Panc1 (cell line): ENCODE measurements around the gene SBK1.

Source experiments
- POLR2AphosphoS5 ChIP-seq: IDR thresholded peaks from 2 replicates; pipeline ENCODE4 v1.6.1; 2012; ENCODE audit warnings: mild to moderate bottlenecking, low read depth, low read length, moderate library complexity
- SIN3A ChIP-seq: IDR thresholded peaks from 2 replicates; pipeline ENCODE4 v1.6.1; 2012; ENCODE audit warnings: low read depth, mild to moderate bottlenecking, low read length, moderate library complexity, borderline replicate concordance; ENCODE audit not compliant: insufficient read depth
- TF ChIP-seq, protein P1 (sequence below): fragments of 450-650 bp; IDR thresholded peaks from 2 replicates; pipeline ENCODE4 v1.5.1; 2017; ENCODE audit warnings: mild to moderate bottlenecking
- TF ChIP-seq, protein P2 (sequence below), 2 experiments: IDR thresholded peaks; 2 replicates each; pipeline ENCODE4 v1.6.1; 2011 to 2012; ENCODE audit warnings: low read depth in 2 of 2, control low read depth in 1 of 2, low read length in 1 of 2, mild to moderate bottlenecking in 1 of 2, moderate library complexity in 1 of 2; ENCODE audit not compliant: insufficient read depth in 1 of 2

DNA sequence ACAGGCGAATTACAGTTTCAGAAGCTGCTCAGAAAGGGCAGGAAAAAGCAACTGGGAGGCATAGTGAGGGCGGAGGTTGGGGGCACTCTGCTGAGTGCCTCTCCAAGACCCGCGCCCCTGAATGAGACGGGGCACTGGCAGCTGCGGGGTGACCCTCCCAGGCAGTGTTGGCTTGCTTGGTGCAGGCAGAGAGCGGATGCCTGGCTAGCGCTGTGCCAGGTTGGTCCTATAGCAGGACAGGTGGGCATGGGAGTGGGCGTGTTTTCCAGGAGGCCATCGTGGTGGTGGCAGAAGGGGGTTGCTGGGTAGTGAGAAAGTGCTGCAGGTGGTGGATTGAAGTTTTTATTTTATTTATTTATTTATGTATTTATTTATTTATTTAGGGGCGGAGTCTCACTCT is 16.0 kb upstream of the SBK1 start:
- TF ChIP-seq, protein P1, sequence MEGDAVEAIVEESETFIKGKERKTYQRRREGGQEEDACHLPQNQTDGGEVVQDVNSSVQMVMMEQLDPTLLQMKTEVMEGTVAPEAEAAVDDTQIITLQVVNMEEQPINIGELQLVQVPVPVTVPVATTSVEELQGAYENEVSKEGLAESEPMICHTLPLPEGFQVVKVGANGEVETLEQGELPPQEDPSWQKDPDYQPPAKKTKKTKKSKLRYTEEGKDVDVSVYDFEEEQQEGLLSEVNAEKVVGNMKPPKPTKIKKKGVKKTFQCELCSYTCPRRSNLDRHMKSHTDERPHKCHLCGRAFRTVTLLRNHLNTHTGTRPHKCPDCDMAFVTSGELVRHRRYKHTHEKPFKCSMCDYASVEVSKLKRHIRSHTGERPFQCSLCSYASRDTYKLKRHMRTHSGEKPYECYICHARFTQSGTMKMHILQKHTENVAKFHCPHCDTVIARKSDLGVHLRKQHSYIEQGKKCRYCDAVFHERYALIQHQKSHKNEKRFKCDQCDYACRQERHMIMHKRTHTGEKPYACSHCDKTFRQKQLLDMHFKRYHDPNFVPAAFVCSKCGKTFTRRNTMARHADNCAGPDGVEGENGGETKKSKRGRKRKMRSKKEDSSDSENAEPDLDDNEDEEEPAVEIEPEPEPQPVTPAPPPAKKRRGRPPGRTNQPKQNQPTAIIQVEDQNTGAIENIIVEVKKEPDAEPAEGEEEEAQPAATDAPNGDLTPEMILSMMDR = no peak
- TF ChIP-seq POLR2AphosphoS5 (no peak), SIN3A (no peak)
- TF ChIP-seq, protein P2, sequence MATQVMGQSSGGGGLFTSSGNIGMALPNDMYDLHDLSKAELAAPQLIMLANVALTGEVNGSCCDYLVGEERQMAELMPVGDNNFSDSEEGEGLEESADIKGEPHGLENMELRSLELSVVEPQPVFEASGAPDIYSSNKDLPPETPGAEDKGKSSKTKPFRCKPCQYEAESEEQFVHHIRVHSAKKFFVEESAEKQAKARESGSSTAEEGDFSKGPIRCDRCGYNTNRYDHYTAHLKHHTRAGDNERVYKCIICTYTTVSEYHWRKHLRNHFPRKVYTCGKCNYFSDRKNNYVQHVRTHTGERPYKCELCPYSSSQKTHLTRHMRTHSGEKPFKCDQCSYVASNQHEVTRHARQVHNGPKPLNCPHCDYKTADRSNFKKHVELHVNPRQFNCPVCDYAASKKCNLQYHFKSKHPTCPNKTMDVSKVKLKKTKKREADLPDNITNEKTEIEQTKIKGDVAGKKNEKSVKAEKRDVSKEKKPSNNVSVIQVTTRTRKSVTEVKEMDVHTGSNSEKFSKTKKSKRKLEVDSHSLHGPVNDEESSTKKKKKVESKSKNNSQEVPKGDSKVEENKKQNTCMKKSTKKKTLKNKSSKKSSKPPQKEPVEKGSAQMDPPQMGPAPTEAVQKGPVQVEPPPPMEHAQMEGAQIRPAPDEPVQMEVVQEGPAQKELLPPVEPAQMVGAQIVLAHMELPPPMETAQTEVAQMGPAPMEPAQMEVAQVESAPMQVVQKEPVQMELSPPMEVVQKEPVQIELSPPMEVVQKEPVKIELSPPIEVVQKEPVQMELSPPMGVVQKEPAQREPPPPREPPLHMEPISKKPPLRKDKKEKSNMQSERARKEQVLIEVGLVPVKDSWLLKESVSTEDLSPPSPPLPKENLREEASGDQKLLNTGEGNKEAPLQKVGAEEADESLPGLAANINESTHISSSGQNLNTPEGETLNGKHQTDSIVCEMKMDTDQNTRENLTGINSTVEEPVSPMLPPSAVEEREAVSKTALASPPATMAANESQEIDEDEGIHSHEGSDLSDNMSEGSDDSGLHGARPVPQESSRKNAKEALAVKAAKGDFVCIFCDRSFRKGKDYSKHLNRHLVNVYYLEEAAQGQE (IDR thresholded peaks at IDR 0.05; ENCODE audit: insufficient read depth in 1 of 2, low read depth in 2 of 2, low read length in 1 of 2) = no peak
